ENCODE results near the gene YLPM1.

YLPM1 gene

DNA sequence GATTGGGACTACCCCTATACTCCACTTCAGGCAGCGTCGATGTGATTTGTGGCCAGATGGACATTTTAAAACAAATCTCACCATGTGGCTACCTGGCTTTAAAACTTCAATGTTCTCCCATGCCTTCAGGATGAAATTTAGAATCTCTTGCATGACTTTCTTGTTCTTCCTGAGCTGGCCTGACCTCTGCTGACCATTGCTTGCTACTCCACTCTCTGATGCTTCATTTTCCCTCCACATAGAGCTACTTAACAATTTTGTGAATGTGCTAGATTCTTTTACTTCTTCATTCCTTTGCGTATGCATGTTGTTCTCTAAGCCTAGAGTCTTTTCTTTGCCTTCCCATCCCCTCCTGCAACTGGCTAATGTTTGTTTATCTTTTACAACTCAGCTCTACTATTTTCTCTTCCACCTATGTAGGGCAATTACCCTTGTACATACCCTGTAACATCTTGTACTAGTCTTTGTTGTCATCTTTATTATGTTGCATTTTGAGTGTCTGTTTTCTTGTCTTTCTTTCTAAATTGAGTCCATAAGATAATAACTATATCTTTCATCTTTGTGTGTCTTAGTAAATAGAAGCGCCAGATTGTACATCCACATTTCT lies 41.2 kb downstream of the YLPM1 start:
- ATAC-seq (replicated peaks), result peak in 1 of 2 donors; percentile 46

DNA sequence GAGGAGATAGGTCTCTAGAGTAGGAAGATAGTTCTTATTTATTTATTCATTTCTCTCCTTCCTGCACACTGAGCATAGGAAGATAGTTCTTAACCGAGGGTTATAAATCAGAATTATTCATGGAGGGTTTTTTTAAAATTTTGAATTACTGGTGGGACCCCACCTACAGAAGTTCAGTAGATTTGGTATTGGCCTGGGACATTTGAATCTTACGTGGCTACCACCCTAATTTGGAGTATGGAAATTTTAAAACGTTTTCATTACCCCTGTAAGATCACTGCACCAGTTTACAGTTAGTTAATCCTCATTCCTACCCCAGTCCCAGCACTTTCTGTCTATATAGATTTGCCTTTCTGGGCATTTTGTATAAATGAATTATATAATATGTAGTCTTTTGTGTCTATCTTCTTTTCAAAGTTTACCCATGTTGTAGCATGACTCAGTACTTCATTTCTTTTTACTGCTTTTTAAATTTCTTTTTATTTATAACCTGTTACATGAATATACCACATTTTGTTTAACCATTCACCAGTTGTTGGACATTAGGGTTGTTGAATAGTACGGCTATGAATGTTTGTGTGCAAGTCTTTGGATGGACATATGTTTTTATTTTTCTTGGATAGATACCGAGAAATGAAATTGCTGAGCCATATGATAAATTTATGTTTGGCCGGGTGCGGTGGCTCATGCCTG lies 44.9 kb downstream of the YLPM1 start:
- no peak for ATAC-seq (replicated peaks)
- no peaks in the 10 kb centered on the region for H3K27me3 Mint-ChIP-seq
- H3K27ac Mint-ChIP-seq, result no peak overlapping the region
- DNase-seq, result no peak
- no peaks in the 10 kb centered on the region for H3K9me3 Mint-ChIP-seq
- H3K4me3 Mint-ChIP-seq, result no peak overlapping the region
- H3K4me1 Mint-ChIP-seq, result peaks cover 0 to under 1% of the 10 kb centered on the region in 2 donors
- H3K36me3 Mint-ChIP-seq, result peaks cover 32 to 37% of the 10 kb centered on the region in 2 donors

More for the DNA sequence above, 41.2 kb downstream of the YLPM1 start:
- Mint-ChIP-seq H3K36me3 (peaks cover 24 to 33% of the 10 kb centered on the region in 2 donors), H3K27ac (no peak overlapping the region), H3K27me3 (no peaks in the 10 kb centered on the region), H3K9me3 (no peaks in the 10 kb centered on the region), H3K4me1 (peaks cover 0 to 1% of the 10 kb centered on the region in 2 donors), H3K4me3 (no peak overlapping the region)
- no peak for DNase-seq

GRCh38 chr14:74816124-74816523 lies 53.0 kb downstream of the YLPM1 start:
- no peaks in the 10 kb centered on the region for H3K27me3 Mint-ChIP-seq
- DNase-seq, result no peak
- H3K36me3 Mint-ChIP-seq, result peaks cover 41 to 70% of the 10 kb centered on the region in 2 donors
- H3K4me1 Mint-ChIP-seq, result peaks cover 0 to 5% of the 10 kb centered on the region in 2 donors
- no peak overlapping the region for H3K4me3 Mint-ChIP-seq
- ATAC-seq (replicated peaks), result no peak
- H3K9me3 Mint-ChIP-seq, result no peaks in the 10 kb centered on the region
- H3K27ac Mint-ChIP-seq, result no peak overlapping the region

DNA sequence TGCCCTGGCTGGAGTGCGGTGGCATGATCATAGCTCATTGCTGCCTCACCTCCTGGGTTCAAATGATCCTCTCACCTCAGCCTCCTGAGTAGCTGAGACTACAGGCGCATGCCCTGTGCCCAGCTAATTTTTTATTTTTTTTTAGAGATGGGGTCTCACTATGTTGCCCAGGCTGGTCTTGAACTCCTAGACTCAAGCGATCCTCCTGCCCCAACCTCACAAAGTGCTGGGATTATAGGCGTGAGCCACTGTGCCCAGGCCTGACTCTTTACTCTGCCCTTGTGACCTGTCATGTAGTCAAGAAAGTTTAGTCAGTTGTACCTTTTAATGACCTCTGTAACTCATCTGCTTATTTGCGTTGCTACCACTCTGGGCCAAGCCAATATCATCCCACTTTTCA lies 57.2 kb downstream of the YLPM1 start:
- ATAC-seq (replicated peaks), result no peak

DNA sequence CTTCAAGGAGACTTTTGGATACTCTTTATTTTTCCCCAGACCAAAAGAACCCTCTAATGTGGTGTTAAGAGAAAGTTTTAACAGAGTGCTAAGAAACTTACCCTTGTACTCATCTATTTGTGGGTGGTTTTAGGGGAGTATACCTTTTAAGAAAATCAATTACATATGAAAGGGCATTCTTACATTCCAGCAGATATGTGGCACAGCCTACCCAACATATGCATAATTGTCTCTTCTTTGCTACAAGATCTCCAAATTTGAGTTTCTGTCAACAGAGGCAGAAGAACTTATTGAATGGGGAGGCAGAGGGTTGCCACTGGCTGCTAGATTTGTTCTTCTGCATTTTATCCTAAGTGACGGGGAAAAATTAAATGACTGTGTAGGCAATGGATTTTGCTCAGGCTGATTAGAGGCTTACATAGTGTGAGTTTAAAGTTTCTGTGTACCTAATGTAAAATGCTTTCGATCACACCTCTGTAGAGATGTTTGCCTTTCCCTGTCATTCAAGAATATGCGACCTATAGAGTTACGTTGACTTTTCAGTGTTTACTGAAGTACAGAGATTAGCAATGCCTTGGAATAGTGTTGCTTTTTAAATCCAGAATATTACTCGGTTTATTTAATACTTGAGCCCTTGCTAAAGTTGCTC lies 58.3 kb downstream of the YLPM1 start:
- Mint-ChIP-seq H3K36me3 (peaks cover 25 to 36% of the 10 kb centered on the region in 2 donors), H3K27me3 (no peaks in the 10 kb centered on the region), H3K4me3 (no peak overlapping the region), H3K9me3 (no peaks in the 10 kb centered on the region), H3K27ac (peak overlapping the region; percentile 7), H3K4me1 (no peaks in the 10 kb centered on the region)
- DNase-seq (no peak), ATAC-seq (replicated peaks) (no peak)

More for the DNA sequence above, 57.2 kb downstream of the YLPM1 start:
- Mint-ChIP-seq H3K4me3 (no peak overlapping the region), H3K27ac (no peak overlapping the region), H3K9me3 (no peaks in the 10 kb centered on the region), H3K27me3 (no peaks in the 10 kb centered on the region), H3K4me1 (no peaks in the 10 kb centered on the region), H3K36me3 (peaks cover 32 to 47% of the 10 kb centered on the region in 2 donors)
- DNase-seq, result no peak

- Mint-ChIP-seq H3K27ac (peak overlapping the region; percentile 20), H3K27me3 (no peaks in the 10 kb centered on the region), H3K4me3 (no peak overlapping the region), H3K4me1 (no peaks in the 10 kb centered on the region), H3K9me3 (no peaks in the 10 kb centered on the region), H3K36me3 (peaks cover 34 to 36% of the 10 kb centered on the region in 2 donors)
- ATAC-seq (replicated peaks) (no peak), DNase-seq (no peak)
These were observed 61.9 kb downstream of the YLPM1 start for GRCh38 chr14:74824997-74825396.

DNA sequence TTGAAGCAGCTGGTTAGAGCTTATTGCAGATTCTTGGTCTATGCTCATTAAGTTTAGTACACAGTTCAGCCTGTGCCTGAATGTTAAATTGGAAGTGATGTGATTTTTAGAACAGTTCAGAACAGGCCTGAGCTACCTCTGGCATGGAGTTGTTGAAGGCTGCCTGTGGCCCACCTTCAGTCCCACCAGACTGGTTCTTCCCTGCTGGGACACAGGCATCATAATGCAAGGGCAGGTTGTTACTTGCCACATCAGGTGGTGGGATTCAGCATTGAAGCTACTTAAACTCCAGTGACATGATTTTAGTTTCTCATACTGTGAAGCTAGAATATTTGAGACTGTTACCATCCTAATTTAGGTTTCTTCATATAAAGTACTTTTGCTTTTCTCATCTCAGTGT lies 63.5 kb downstream of the YLPM1 start:
- H3K36me3 Mint-ChIP-seq, result peaks cover 30 to 34% of the 10 kb centered on the region in 2 donors
- no peak for DNase-seq

DNA sequence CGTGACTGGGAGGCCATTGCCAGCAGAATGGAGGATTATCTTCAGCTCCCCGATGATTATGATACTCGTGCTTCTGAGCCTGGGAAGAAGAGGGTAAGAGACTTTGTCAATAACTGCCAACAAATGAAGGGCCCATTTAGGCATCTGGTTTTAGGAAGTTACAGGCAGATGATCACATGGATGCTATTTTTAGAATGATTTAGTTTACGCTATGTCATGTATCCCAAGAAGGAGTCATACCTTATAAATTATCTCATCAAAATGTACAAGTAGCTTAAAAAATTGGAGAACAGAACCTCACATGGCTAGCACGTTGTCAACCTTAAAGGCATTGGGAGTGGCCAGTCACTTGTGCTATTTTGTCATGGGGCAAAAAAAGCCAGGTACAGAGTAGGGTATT lies 66.1 kb downstream of the YLPM1 start:
- Mint-ChIP-seq H3K27me3 (no peaks in the 10 kb centered on the region), H3K9me3 (no peaks in the 10 kb centered on the region), H3K4me1 (peaks cover 0 to under 1% of the 10 kb centered on the region in 2 donors), H3K4me3 (no peak overlapping the region), H3K36me3 (peaks cover 27 to 34% of the 10 kb centered on the region in 2 donors), H3K27ac (no peak overlapping the region)
- DNase-seq, result no peak
- ATAC-seq (replicated peaks), result no peak

More for the DNA sequence above, 63.5 kb downstream of the YLPM1 start:
- no peak overlapping the region for H3K4me3 Mint-ChIP-seq
- no peak for ATAC-seq (replicated peaks)
- H3K4me1 Mint-ChIP-seq, result no peaks in the 10 kb centered on the region
- H3K27ac Mint-ChIP-seq, result no peak overlapping the region
- no peaks in the 10 kb centered on the region for H3K27me3 Mint-ChIP-seq
- H3K9me3 Mint-ChIP-seq, result no peaks in the 10 kb centered on the region

DNA sequence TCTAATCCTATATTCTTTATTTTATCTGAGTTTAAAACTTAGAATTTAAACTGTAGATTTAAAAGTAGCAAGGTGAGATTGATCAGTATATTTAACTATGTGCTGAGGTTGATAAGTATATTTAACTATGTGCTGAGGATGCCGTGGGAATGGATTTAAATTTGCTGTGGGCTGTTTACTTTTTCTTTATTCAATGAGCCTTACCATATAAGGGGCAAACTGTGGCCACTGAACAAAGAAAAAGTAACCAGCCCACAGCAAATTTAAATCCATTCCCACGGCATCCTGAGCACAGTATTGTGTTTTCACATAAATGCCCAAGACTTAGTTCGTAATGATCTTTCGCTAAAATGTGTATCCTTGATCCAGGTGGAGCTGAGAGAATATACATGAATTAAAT lies 69.7 kb downstream of the YLPM1 start:
- Mint-ChIP-seq H3K4me1 (peaks cover 18 to 35% of the 10 kb centered on the region in 2 donors), H3K36me3 (peaks cover 17 to 30% of the 10 kb centered on the region in 2 donors), H3K27ac (no peak overlapping the region), H3K4me3 (no peak overlapping the region), H3K9me3 (no peaks in the 10 kb centered on the region), H3K27me3 (no peaks in the 10 kb centered on the region)
- DNase-seq, result no peak
- no peak for ATAC-seq (replicated peaks)

GRCh38 chr14:74834692-74835392 lies 71.7 kb downstream of the YLPM1 start:
- Mint-ChIP-seq H3K36me3 (peaks cover 9 to 20% of the 10 kb centered on the region in 2 donors), H3K27me3 (no peaks in the 10 kb centered on the region), H3K4me3 (no peak overlapping the region), H3K4me1 (peaks cover 23 to 48% of the 10 kb centered on the region in 2 donors), H3K27ac (no peak overlapping the region), H3K9me3 (no peaks in the 10 kb centered on the region)
- ATAC-seq (replicated peaks) (no peak), DNase-seq (no peak)

DNA sequence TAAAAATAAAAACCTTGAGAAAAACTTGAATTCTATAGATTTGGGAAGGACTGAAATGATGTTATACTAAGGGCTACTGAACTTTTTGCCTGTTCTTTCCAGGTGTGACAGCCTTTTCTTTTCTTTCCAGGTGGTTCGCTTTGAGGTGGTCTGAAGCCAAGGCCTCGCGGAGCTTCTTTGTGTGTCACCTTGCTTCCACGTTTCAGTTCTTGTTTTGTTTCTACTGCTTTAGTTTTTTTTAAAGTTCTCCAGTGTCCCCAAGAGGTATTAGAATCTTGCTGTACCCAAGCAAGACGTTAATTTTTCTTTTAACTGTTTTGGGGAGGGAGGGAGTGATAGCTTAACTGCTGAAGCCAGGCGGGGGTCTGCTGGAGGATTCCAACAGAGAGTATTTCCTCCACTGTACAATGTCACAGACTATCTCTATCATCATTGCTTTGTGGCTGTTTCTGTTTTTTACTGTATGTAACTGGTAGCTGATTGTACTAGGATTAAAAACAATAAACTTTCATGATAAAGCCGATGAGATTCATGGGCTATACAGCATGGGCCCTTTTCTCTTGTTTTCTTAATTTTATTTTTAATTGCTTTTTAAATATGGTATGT lies 72.6 kb downstream of the YLPM1 start:
- peaks cover 27 to 56% of the 10 kb centered on the region in 2 donors for H3K4me1 Mint-ChIP-seq
- H3K27me3 Mint-ChIP-seq, result no peaks in the 10 kb centered on the region
- H3K4me3 Mint-ChIP-seq, result peak overlapping the region; percentile 19 to 50
- H3K27ac Mint-ChIP-seq, result peak overlapping the region; percentile 75
- ATAC-seq (replicated peaks) (peak; percentile 61 to 63), DNase-seq (no peak)
- peaks cover 4 to 11% of the 10 kb centered on the region in 2 donors for H3K36me3 Mint-ChIP-seq
- no peaks in the 10 kb centered on the region for H3K9me3 Mint-ChIP-seq

- peaks cover 4 to 10% of the 10 kb centered on the region in 2 donors for H3K36me3 Mint-ChIP-seq
- no peaks in the 10 kb centered on the region for H3K9me3 Mint-ChIP-seq
- H3K27me3 Mint-ChIP-seq, result no peaks in the 10 kb centered on the region
- no peak for DNase-seq
- ATAC-seq (replicated peaks), result peak; percentile 46 to 51
- H3K4me3 Mint-ChIP-seq, result peak overlapping the region; percentile 28 to 71
- H3K27ac Mint-ChIP-seq, result peak overlapping the region; percentile 69
- H3K4me1 Mint-ChIP-seq, result peaks cover 33 to 62% of the 10 kb centered on the region in 2 donors
These were observed 73.3 kb downstream of the YLPM1 start for GRCh38 chr14:74836251-74836960.

- Mint-ChIP-seq H3K27me3 (no peaks in the 10 kb centered on the region), H3K27ac (peak overlapping the region; percentile 51), H3K4me1 (peaks cover 42 to 69% of the 10 kb centered on the region in 2 donors), H3K9me3 (no peaks in the 10 kb centered on the region), H3K4me3 (peak overlapping the region; percentile 10 to 30), H3K36me3 (peaks cover 4 to 10% of the 10 kb centered on the region in 2 donors)
- DNase-seq (no peak), ATAC-seq (replicated peaks) (no peak)
These were observed 75.0 kb downstream of the YLPM1 start for GRCh38 chr14:74838166-74838565.
